Loucy (cell line): Measurements from ENCODE around the gene NRIP1.

Experiments used
- EZH2phosphoT487 ChIP-seq: fragments of 200-600 bp; IDR thresholded peaks from 2 replicates; pipeline ENCODE4 v1.6.1; 2018; ENCODE audit warnings: antibody characterized with exemption, mild to moderate bottlenecking, moderate library complexity, borderline replicate concordance
- TF ChIP-seq, protein P1 (sequence below): fragments of 200-600 bp; sonication (generic); conservative IDR thresholded peaks from 2 replicates; pipeline ENCODE4 v1.5.1; 2014; ENCODE audit warnings: mild to moderate bottlenecking, antibody characterized with exemption, low read length

DNA sequence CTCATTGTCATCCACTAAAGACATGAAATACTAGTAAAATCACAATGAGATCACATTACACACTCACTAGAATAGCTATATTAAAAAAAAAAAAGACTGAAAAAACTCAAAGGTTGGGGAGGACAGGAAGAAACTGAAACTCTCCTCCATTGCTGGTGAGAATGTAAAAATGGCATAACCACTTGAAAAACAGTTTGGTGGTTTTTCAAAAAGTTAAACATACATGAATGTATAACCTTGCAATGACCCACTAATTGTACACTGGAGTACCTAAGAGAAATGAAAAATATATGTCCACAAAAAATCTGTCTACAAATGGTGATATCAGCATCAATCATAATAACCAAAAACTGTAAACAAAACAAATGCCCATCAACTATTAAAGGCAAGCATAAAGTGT lies 44.0 kb downstream of the NRIP1 start:
- TF ChIP-seq, protein P1, sequence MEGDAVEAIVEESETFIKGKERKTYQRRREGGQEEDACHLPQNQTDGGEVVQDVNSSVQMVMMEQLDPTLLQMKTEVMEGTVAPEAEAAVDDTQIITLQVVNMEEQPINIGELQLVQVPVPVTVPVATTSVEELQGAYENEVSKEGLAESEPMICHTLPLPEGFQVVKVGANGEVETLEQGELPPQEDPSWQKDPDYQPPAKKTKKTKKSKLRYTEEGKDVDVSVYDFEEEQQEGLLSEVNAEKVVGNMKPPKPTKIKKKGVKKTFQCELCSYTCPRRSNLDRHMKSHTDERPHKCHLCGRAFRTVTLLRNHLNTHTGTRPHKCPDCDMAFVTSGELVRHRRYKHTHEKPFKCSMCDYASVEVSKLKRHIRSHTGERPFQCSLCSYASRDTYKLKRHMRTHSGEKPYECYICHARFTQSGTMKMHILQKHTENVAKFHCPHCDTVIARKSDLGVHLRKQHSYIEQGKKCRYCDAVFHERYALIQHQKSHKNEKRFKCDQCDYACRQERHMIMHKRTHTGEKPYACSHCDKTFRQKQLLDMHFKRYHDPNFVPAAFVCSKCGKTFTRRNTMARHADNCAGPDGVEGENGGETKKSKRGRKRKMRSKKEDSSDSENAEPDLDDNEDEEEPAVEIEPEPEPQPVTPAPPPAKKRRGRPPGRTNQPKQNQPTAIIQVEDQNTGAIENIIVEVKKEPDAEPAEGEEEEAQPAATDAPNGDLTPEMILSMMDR, result no peak
- no peak for TF ChIP-seq EZH2phosphoT487
